HG02840 (cell line): ENCODE results near the gene EVA1C.
"Not testable (repeated sequence)": the region's sequence is repeated elsewhere in the genome, so short reads cannot be mapped to it uniquely, and the experiment has no call there.

ENCODE experiments used
- ATAC-seq: cut with Tn5 transposase; IDR thresholded peaks from one replicate; pipeline ENCODE4 v1.9.1; 2021; ENCODE audit warnings: mild to moderate bottlenecking, moderate library complexity, moderate number of reproducible peaks; ENCODE audit not compliant: unreplicated experiment, low FRiP score

Gene EVA1C

DNA sequence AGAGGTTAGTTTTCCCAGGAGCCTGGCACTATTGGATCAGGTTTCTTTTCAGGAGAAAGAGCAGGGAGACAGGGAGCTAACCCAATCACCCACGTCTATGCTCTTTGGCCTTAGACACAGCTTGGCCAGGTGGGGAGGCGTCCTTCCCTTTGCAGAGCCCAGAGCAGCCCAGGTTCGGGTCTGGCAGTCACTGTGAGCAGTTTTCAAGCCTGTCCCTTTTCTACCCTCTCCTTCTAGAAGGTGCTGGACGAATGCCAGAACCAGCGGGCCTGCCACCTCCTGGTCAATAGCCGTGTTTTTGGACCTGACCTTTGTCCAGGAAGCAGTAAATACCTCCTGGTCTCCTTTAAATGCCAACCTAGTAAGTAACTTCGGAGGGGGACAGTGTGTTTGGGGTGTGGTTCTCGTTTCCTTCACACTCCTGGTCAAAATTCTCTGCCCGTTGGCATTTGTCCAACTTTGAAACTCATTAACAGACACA, 44.9 kb downstream of the EVA1C start:
- ATAC-seq, result no peak

DNA sequence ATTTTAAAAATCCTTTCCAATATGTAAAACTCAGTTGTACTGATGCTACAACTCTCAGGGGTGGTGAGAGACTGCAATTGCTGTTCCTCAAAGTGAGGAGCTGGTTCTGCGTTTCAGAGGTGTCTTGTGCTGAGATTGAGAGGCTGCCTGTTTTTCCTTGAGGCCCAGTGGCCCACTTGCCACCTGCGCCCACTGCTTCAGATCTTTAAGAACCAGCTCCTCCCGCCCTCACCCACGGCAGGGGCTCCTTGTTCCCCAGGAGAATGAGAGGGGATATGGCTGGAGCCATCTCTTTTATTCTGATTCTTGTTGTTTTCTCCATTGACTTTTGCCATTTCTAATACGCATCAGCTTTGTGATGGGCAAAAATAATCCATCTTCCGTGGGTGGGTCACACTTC, 45.5 kb downstream of the EVA1C start:
- ATAC-seq, result no peak

- no peak for ATAC-seq
Measured at GRCh38 chr21:32459972-32460371, 47.5 kb downstream of the EVA1C start.

GRCh38 chr21:32461503-32461902, 49.0 kb downstream of the EVA1C start:
- no peak for ATAC-seq

DNA sequence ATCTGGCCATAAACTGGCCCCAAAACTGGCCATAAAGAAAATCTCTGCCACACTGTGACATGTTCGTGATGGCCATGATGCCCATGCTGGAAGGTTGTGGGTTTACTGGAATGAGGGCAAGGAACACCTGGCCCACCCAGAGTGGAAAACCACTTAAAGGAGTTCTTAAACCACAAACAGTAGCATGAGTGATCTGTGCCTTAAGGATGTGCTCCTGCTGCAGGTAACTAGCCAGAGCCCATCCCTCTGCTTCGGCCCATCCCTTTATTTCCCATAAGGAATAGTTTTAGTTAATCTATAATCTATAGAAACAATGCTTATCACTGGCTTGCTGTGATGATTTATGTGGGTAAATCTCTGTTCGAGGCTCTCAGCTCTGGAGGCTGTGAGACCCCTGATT, 50.1 kb downstream of the EVA1C start:
- ATAC-seq, result not testable (repeated sequence)

- no peak for ATAC-seq
Measured at GRCh38 chr21:32463367-32463766, 50.9 kb downstream of the EVA1C start.

GRCh38 chr21:32463889-32464300, 51.4 kb downstream of the EVA1C start:
- no peak for ATAC-seq

GRCh38 chr21:32467291-32467690, 54.8 kb downstream of the EVA1C start:
- no peak for ATAC-seq

DNA sequence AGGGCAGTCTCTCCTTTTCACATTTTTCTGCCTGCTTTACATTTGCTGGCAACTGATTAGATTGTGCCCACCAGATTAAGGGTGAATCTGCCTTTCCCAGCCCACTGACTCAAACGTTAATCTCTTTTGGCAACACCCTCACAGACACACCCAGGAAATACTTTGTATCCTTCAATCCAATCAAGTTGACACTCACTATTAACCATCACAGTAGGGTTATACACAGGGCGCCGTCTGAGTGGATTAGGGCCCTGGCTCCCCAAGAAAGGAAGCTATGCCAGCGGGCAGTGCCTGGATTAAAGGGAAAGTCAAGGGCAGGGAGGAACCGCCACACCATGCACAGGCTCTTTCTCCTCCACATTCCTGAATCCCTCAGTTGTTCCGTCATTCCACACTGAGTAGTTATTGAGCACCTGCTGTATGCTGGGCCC, 56.2 kb downstream of the EVA1C start:
- ATAC-seq, result no peak

DNA sequence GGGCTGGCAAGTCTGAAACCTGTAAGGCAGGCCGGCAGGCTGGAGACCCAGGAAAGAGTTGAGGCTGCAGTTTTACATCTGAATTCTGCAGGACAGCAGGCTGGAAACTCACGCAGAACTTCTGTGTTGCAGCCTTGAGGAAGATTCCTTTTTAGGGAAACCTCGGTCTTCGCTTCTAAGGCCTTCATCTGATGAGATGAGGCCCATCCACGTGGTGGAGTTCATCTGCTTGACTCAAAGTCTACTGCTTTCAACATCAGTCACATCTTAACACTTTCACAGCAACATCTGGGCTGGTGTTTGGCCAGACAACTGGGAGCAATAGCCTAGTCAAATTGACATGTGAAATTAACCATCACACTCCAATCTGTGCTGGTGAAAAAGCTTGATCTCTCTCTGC, 57.1 kb downstream of the EVA1C start:
- ATAC-seq, result no peak

GRCh38 chr21:32470206-32470605, 57.7 kb downstream of the EVA1C start:
- no peak for ATAC-seq

DNA sequence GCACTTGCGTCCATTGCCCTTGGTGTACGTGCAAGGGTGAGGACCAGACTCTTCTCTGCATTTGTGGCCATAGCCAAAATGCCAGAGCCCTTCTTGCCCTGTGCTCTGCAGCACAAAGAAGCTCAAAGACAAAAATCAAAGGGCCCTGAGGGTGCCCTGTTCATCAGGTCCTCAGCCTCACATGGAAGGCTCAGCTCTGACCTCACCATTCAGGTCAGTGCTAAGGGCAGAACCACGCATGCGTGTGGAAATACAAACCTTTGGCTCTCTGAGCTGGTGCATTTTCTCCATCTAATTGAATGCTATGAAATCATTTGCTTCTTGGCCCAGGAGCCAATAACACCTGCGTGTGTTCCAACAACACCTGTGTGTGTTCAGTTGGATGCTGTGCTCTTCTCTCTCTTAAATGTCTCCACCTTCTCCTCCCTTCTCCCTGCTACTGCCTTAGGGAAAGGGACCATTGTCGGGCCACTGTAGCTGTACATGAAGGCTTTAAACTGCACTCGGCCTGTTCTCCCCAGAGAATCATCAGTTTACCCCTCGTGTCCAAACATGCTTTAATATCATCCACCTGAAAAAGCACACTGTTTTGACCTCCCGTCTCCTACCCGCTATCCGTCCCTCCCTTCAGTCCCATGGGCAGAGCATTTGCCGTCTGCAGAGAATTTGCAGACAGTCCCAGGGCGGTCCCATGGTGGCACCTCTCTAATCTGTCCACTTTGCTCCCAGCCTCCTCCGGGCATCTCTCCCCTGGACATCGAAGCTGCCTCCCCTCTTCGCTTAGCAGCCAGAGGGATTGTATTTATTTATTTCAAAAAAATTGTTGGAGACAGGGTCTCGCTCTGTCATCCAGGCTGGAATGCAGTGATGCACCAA, 60.6 kb downstream of the EVA1C start:
- ATAC-seq, result no peak

GRCh38 chr21:32474179-32475059, 61.9 kb downstream of the EVA1C start:
- ATAC-seq, result no peak

GRCh38 chr21:32475162-32475812, 62.8 kb downstream of the EVA1C start:
- ATAC-seq, result no peak

DNA sequence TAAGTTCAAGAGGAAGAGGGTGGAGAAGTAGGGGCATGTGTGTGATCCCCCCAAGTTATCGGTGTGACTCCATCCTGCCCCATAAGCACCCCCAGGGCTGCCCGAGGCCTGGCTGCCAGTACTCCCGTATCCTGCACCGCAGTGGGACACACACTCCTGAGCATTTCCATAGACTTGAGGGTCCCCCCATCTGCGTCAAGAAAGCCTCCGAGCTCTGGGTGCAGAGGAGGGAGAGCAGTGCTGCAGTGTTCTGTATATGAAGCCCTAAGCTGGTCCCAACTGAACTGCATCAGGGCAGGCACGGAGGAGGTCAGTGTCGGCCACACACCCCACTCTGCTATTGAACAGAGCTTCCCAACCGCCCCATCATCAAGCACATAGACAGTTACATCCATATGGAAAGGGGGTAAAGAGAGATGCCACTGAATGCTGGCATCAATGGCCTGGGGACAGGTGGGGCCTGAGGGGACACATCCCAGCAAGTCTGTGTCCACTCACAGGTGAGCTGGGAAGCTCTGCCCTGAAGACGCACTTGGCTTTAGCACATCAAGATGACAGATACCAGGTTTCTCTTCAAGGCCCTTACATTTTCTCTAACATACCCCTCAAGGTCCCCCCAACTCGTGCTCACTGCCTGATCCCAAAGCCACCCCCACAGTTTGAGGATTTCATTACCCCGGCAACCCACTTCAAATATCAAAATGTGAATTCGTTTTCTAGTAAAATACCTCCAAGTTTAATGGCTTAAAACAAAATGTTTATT, 64.3 kb downstream of the EVA1C start:
- no peak for ATAC-seq

DNA sequence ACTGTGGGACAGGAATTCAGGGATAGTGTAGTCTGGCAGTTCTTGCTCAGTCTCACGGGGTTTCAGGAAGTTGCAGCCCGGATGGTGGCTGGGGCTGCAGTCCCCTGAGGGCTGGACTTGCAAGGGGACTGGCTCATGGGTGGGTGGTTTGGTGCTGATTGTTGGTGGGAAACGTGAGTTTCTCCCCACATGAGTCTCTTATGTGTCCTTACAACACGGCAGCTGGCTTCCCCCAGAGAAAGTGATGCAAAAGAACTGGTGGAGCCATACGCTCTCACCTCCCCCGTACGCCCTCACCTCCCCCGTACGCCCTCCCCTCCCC, 64.9 kb downstream of the EVA1C start:
- ATAC-seq, result no peak

DNA sequence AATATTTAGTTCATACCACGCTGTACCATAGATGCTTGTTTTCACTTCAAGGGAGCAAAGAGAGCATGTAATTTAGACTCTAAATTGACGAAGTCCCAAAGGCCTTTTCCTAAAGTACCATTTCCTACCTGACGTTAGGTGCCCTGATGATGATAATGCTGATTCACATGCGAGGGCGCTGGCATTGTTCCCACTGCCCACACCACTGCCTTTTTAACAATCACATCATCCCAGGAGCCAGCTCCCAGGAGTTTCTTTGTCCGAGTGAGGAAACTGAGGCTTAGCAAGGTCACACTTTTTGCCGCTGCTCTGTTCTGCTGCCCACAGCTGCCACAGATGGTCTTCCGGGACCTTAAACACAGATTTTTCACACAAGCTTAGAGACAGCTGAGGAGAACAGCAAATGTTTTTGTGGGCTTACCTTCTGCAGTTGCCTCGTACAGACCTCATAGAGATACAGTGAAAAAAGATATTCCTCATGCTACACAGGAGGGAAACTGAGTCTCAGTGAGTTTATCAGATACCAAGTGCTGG, 69.4 kb downstream of the EVA1C start:
- no peak for ATAC-seq

- no peak for ATAC-seq
Measured at GRCh38 chr21:32482565-32483292, 70.2 kb downstream of the EVA1C start.

- ATAC-seq, result no peak
Measured at GRCh38 chr21:32483293-32483595, 70.7 kb downstream of the EVA1C start.
